Pancreas (tissue), 10 donors: ENCODE measurements around the gene PSTPIP1. TPM values are rescaled to one million over a fixed set of nuclear protein-coding genes. Genes with fewer than 3 reads are reported as not detected.
A peak's percentile ranks its signal among the peaks of the same experiment; 100 is the strongest.

ENCODE experiments used
- ATAC-seq, 4 donors: fragments of 200-7000 bp; cut with Tn5 transposase; one replicate each; pipeline versions ENCODE4 v1.8.0 to v1.9.1; 2020; ENCODE audit warnings: mild to moderate bottlenecking in 4 of 4, moderate library complexity in 4 of 4
- DNase-seq, 6 donors: peaks; one replicate each; pipeline ENCODE4 v3.0.0-alpha.2; 2020
- FAIRE-seq: peaks from 2 replicates; lab custom pipeline; 2012; peaks lifted over from hg19 to GRCh38; lab: Jason Lieb, UNC
- H3K27ac ChIP-seq, 4 donors: fragments of 200-600 bp; sonication (generic); 1 replicate in 3 of 4; 2 replicates in 1 of 4; pipeline versions ENCODE4 v1.5.0 to v1.8.0; 2020
- H3K27me3 ChIP-seq, 4 donors: fragments of 200-600 bp; one replicate each; pipeline ENCODE4 v1.8.0; 2021
- H3K36me3 ChIP-seq, 3 donors: fragments of 200-600 bp; sonication (generic) in 1 of 3; one replicate each; pipeline versions ENCODE4 v1.5.0 to v1.8.0; 2020 to 2021
- H3K4me1 ChIP-seq, 3 donors: fragments of 200-600 bp; one replicate each; pipeline ENCODE4 v1.8.0; 2021
- H3K4me3 ChIP-seq, 4 donors: fragments of 200-600 bp; sonication (generic) in 2 of 4; one replicate each; pipeline versions ENCODE4 v1.5.0 to v1.8.0; 2020 to 2021
- H3K9me3 ChIP-seq, 4 donors: fragments of 200-600 bp; one replicate each; pipeline ENCODE4 v1.8.0; 2021
- WGBS, 2 donors: extraction: QIAGEN DNeasy Blood & Tissue Kit; methylation state at CpG; one replicate each; pipeline ENCODE4 v1.1.7; 2013; 5-methylcytosine and 5-hydroxymethylcytosine counted together
- intact Hi-C, 3 donors: fragments of 100-400 bp; cut with DNase I; formaldehyde crosslinking; loops; one replicate each; pipeline versions ENCODE4 v1.11.1 to v1.14.2; 2022
- polyA plus RNA-seq, 2 donors: library from polyadenylated mRNA; stranded (reverse); fragments of 200-250 nt; gene quantifications; one replicate each; pipeline ENCODE4 v1.2.3, GENCODE V29; 2013
- total RNA-seq, 6 donors: library from RNA; stranded (reverse); fragmentation: NEBNext Ultra II Directional in 4 of 6; extraction: Animal tissue kit (Norgen Biotek cat#: 25700) in 4 of 6; gene quantifications; one replicate each; pipeline versions ENCODE4 v1.2.1 to v1.2.4, GENCODE V29; 2021 to 2023
- TF ChIP-seq, protein P1 (sequence below), 4 donors: fragments of 200-600 bp; sonication (generic) in 3 of 4; IDR thresholded peaks; one replicate each; pipeline versions ENCODE4 v1.5.0 to v1.8.0; 2021; ENCODE audit warnings: antibody characterized with exemption in 4 of 4
- donor health status: healthy with polysubstance abuse.
- donor health status: DM: no; HTN: no; CAD: no; lungs with moderate emphysema.
- donor health status: DM: no; HTN: no; CAD: no.
- donor health status: control.
- donor health status: control.
- donor health status: Bipolar disorder and iron deficiency.
- donor health status: DM: yes; HTN: yes; CAD: no.
- donor health status: DM: no; HTN: no; CAD: no.
- donor health status: DM: no; HTN: no; CAD: no.
- donor health status: DM: yes; HTN: yes; CAD: no.

PSTPIP1 gene
- total and polyA plus RNA-seq, 8 donors: 0.83 to 6.2 (median 3.6) TPM; not detected in 1

DNA sequence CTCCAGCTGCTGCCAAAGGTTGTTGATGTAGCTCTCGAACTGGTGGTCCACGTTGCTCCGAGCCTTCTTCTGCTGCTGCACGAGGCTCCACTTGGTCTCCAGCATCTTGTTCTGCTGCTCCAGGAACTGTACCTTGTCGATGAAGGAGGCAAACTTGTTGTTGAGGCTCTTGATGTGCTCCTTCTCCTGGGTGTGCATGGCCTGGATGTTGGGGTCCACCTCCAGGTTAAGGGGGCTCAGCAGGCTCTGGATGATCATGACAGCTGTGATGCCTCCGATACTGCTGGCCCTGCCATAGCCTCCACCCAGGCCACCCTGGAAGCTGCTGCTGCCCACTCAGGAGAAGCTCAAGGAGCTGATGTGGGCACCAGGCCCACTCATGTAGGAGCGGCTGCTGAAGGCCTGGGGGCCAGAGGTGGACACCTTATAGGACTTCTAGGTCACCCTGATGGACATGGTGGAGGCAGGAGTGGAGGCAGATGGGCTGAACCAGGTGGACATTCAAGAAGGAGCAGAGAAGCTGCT is 14.9 kb upstream of the PSTPIP1 start:
- H3K4me1 ChIP-seq: no peaks in the 10 kb centered on the region
- FAIRE-seq: no peak
- no peaks in the 10 kb centered on the region for H3K27me3 ChIP-seq
- H3K4me3 ChIP-seq: no peak overlapping the region
- no peaks in the 10 kb centered on the region for H3K9me3 ChIP-seq
- ATAC-seq: no peak
- no peaks in the 10 kb centered on the region for H3K36me3 ChIP-seq
- DNase-seq: no peak
- no peak overlapping the region for H3K27ac ChIP-seq
- TF ChIP-seq, protein P1, sequence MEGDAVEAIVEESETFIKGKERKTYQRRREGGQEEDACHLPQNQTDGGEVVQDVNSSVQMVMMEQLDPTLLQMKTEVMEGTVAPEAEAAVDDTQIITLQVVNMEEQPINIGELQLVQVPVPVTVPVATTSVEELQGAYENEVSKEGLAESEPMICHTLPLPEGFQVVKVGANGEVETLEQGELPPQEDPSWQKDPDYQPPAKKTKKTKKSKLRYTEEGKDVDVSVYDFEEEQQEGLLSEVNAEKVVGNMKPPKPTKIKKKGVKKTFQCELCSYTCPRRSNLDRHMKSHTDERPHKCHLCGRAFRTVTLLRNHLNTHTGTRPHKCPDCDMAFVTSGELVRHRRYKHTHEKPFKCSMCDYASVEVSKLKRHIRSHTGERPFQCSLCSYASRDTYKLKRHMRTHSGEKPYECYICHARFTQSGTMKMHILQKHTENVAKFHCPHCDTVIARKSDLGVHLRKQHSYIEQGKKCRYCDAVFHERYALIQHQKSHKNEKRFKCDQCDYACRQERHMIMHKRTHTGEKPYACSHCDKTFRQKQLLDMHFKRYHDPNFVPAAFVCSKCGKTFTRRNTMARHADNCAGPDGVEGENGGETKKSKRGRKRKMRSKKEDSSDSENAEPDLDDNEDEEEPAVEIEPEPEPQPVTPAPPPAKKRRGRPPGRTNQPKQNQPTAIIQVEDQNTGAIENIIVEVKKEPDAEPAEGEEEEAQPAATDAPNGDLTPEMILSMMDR (IDR thresholded peaks at IDR 0.05): no peak
- intact Hi-C loops: no loop called here
- WGBS, 2 donors: 65 to 80% methylated on average over 7 of the region's 7 CpGs

DNA sequence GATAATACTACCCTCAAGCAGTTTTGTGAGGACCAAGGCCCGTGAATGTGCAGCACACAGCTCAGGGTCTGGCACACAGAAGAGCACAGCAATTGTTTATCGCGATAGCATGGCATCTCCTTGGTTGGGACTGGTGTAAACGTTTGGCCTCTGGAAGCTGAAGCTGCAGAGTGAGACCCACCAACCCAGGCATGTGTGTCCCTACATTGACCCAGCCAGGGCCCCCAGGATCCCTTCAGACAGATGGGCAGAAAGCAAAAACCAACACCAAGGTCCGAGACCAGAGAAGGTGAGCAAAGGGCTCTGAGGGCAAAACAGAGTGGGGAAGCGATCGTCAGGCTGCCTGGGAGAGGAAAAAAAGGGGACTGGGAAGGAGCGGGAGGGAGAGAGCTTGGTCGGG is 12.6 kb upstream of the PSTPIP1 start:
- no peak overlapping the region for H3K27ac ChIP-seq
- H3K27me3 ChIP-seq: no peaks in the 10 kb centered on the region
- ATAC-seq (no peak), DNase-seq (no peak), FAIRE-seq (no peak)
- TF ChIP-seq, protein P1 (IDR thresholded peaks at IDR 0.05): no peak
- H3K4me3 ChIP-seq: no peak overlapping the region
- no peaks in the 10 kb centered on the region for H3K36me3 ChIP-seq
- H3K4me1 ChIP-seq: no peaks in the 10 kb centered on the region
- 82 to 83% methylated on average over 9 of the region's 9 CpGs for WGBS, 2 donors
- intact Hi-C loops: no loop called here
- no peaks in the 10 kb centered on the region for H3K9me3 ChIP-seq

DNA sequence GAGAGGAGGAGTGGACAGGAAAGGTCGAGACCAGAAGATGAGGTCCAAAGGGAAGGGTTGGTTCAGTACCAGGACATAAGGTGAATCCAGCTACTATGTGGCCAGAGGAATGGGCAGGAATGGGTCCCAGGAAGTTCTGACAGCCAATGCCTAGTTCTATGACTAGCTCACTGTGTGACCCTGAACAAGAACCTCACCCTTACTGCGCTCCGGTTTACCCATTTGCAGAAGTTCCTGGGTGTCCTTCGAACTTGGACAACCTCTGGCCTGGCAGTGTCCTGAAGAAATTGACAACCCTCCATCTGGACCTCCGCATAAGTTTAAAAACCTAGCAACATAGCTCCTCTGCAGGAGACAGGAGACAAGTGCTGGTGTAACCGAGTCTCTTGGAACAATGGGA is 12.2 kb upstream of the PSTPIP1 start:
- Histone ChIP-seq H3K4me1 (no peaks in the 10 kb centered on the region), H3K27me3 (no peaks in the 10 kb centered on the region), H3K36me3 (no peaks in the 10 kb centered on the region), H3K27ac (no peak overlapping the region), H3K9me3 (no peaks in the 10 kb centered on the region), H3K4me3 (no peak overlapping the region)
- TF ChIP-seq, protein P1 (IDR thresholded peaks at IDR 0.05): no peak
- WGBS, 2 donors: 78 to 79% methylated on average over 6 of the region's 6 CpGs
- ATAC-seq (no peak), FAIRE-seq (no peak), DNase-seq (no peak)
- intact Hi-C loops: no loop called here

DNA sequence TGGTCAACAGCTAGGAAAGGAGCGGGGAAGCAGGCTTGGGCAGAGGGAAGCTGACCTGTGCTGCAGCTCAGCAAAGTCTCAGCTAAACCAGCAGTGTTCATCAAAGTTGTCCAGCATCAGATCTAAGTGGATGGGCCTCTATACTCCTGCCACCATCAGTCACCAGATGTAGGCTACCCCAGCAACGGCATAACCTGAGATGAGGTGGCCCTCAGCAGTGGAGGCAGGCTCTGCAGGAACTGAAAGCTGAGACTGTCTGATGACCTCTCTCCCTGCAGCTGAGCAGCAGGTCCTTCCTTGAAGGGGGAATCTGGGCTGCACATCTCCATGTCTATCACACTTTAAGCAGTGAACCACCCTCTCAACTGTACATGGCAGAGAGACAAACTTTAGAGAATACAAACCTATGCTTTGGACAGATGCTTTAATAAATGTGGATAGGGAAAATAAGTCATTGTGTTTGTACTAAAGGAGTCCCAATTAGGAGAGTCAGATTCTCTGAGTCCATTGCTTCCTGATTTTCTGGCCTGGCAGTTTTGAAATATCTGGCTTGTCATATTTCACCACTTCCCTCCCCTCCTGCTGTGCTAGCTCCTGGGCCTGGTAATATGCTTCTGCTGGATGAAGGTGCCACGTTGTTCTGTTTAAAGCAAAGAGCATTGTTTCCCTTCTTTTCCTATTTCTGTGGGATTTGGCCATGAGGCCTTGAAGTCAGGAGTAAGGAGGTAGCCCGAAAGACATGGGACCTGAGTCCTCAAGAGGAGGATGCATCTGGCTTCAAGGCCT is 11.1 kb upstream of the PSTPIP1 start:
- TF ChIP-seq, protein P1 (IDR thresholded peaks at IDR 0.05): no peak
- DNase-seq (no peak), FAIRE-seq (no peak), ATAC-seq (peak in 2 of 4 donors; percentile 44 to 72)
- Histone ChIP-seq H3K27ac (peak overlapping the region in 1 of 4 donors; percentile 27), H3K27me3 (no peaks in the 10 kb centered on the region), H3K36me3 (no peaks in the 10 kb centered on the region), H3K9me3 (no peaks in the 10 kb centered on the region), H3K4me3 (no peak overlapping the region), H3K4me1 (no peaks in the 10 kb centered on the region)
- 82 to 83% methylated on average over 4 of the region's 4 CpGs for WGBS, 2 donors
- intact Hi-C loops: no loop called here

DNA sequence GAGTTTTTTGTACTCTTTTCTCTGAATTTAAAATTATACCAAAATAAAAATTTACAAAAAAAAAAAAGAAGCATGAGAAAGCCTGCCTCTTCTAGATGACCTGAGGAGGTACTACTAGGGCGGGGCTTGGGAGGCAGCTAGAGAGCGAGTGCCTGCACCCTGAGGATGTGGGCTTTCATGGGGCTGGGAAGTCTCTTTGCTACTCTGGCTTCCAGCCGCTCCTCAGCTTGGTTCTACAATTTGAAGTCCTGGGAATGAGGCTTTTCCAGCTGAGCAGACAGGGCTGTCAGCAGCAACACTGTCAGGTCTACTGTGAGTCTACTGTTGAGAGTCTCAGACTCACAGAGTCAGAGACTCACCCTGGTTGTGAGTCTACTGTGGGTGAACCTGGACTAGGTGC is 8.2 kb upstream of the PSTPIP1 start:
- H3K27me3 ChIP-seq: no peaks in the 10 kb centered on the region
- WGBS, 2 donors: 88 to 93% methylated on average over 3 of the region's 3 CpGs
- TF ChIP-seq, protein P1 (IDR thresholded peaks at IDR 0.05): no peak
- no peak for FAIRE-seq
- H3K9me3 ChIP-seq: no peaks in the 10 kb centered on the region
- intact Hi-C loops: no loop called here
- ATAC-seq: no peak
- H3K36me3 ChIP-seq: no peaks in the 10 kb centered on the region
- H3K4me3 ChIP-seq: no peak overlapping the region
- DNase-seq: no peak
- H3K27ac ChIP-seq: no peak overlapping the region
- peaks cover 0 to 5% (median 0%) of the 10 kb centered on the region in 3 donors for H3K4me1 ChIP-seq
